ENCODE results near the gene MEDAG.

The MEDAG gene

GRCh38 chr13:30928978-30929377 lies 22.9 kb downstream of the MEDAG start:
- no peak for TF ChIP-seq ARNTL (CRISPR knock-in tag; IDR thresholded peaks at IDR 0.05; ENCODE audit: borderline replicate concordance, low read depth)
- no peak for TF ChIP-seq BACH2 (CRISPR knock-in tag; IDR thresholded peaks at IDR 0.05; ENCODE audit: borderline replicate concordance)
- no peak for ATAC-seq

GRCh38 chr13:30932481-30933353 lies 26.6 kb downstream of the MEDAG start, which contains the start of gene TEX26:
Gene TEX26 (plus strand): TSS chr13:30932656. CDS start chr13:30932716, 60 bp downstream.
- TF ChIP-seq POU6F1 (CRISPR knock-in tag; IDR thresholded peaks at IDR 0.05; ENCODE audit: borderline replicate concordance, low read depth) (no peak), PPARA (CRISPR knock-in tag; IDR thresholded peaks at IDR 0.05; ENCODE audit: borderline replicate concordance) (no peak), TOX (CRISPR knock-in tag; IDR thresholded peaks at IDR 0.05; ENCODE audit: borderline replicate concordance) (no peak), ZNF565 (CRISPR knock-in tag; conservative IDR thresholded peaks at IDR 0.05; ENCODE audit: low read depth) (no peak), RARB (CRISPR knock-in tag; IDR thresholded peaks at IDR 0.05) (no peak)
- TF ChIP-seq, protein P1, sequence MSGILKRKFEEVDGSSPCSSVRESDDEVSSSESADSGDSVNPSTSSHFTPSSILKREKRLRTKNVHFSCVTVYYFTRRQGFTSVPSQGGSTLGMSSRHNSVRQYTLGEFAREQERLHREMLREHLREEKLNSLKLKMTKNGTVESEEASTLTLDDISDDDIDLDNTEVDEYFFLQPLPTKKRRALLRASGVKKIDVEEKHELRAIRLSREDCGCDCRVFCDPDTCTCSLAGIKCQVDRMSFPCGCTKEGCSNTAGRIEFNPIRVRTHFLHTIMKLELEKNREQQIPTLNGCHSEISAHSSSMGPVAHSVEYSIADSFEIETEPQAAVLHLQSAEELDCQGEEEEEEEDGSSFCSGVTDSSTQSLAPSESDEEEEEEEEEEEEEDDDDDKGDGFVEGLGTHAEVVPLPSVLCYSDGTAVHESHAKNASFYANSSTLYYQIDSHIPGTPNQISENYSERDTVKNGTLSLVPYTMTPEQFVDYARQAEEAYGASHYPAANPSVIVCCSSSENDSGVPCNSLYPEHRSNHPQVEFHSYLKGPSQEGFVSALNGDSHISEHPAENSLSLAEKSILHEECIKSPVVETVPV (CRISPR knock-in tag; IDR thresholded peaks at IDR 0.05): no peak
- no peak for ATAC-seq

GRCh38 chr13:30933354-30933670 lies 27.2 kb downstream of the MEDAG start:
- no peak for ATAC-seq
- TF ChIP-seq ZNF8 (CRISPR knock-in tag; IDR thresholded peaks at IDR 0.05): no peak
- no peak for TF ChIP-seq CSDC2 (CRISPR knock-in tag; IDR thresholded peaks at IDR 0.05)
- no peak for TF ChIP-seq ISL1 (CRISPR knock-in tag; IDR thresholded peaks at IDR 0.05)
- no peak for TF ChIP-seq GLIS3 (CRISPR knock-in tag; IDR thresholded peaks at IDR 0.05)

- TF ChIP-seq GLIS3 (CRISPR knock-in tag; IDR thresholded peaks at IDR 0.05) (no peak), ARNTL (CRISPR knock-in tag; IDR thresholded peaks at IDR 0.05; ENCODE audit: borderline replicate concordance, low read depth) (no peak), ZNF70 (CRISPR knock-in tag; IDR thresholded peaks at IDR 0.05) (no peak)
- peak; percentile 53; the same call in 1 of the 3 replicates for ATAC-seq
Observed at GRCh38 chr13:30934381-30934780, 28.3 kb downstream of the MEDAG start.

DNA sequence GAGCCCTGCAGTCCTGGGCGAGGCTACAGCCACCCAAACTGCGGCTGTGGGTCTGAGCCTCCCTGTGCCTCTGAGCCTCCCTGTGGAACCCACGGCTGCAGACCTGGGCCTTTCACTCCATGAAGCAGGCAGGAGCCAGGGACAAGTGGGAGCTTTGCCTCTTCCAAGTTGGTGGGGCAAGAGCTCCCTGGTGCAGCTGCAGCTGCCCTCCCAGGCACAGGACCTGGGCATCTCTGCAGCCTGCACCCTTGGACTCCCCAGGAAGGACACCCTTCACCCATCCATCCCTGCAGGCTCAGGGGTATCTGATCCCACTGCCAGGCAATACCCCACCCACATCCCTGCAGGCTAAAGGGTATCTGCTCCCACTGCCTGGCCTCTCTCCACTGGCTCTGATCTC lies 28.7 kb downstream of the MEDAG start:
- ATAC-seq: no peak
- TF ChIP-seq ZC3H10 (CRISPR knock-in tag; IDR thresholded peaks at IDR 0.05): no peak
- TF ChIP-seq ISL1 (CRISPR knock-in tag; IDR thresholded peaks at IDR 0.05): no peak
- TF ChIP-seq SNAI2 (CRISPR knock-in tag; IDR thresholded peaks at IDR 0.05): no peak
- no peak for TF ChIP-seq CSDC2 (CRISPR knock-in tag; IDR thresholded peaks at IDR 0.05)
- TF ChIP-seq CREB5 (CRISPR knock-in tag; IDR thresholded peaks at IDR 0.05; ENCODE audit: low read depth): no peak
- no peak for TF ChIP-seq PATZ1 (CRISPR knock-in tag; IDR thresholded peaks at IDR 0.05; ENCODE audit: borderline replicate concordance)
- no peak for TF ChIP-seq ZNF8 (CRISPR knock-in tag; IDR thresholded peaks at IDR 0.05)
- no peak for TF ChIP-seq ZNF565 (CRISPR knock-in tag; conservative IDR thresholded peaks at IDR 0.05; ENCODE audit: low read depth)
- TF ChIP-seq TOX (CRISPR knock-in tag; IDR thresholded peaks at IDR 0.05; ENCODE audit: borderline replicate concordance): no peak
- no peak for TF ChIP-seq PPARA (CRISPR knock-in tag; IDR thresholded peaks at IDR 0.05; ENCODE audit: borderline replicate concordance)
- no peak for TF ChIP-seq ZFP30 (CRISPR knock-in tag; IDR thresholded peaks at IDR 0.05)
- no peak for TF ChIP-seq POU6F1 (CRISPR knock-in tag; IDR thresholded peaks at IDR 0.05; ENCODE audit: borderline replicate concordance, low read depth)
- no peak for TF ChIP-seq RARB (CRISPR knock-in tag; IDR thresholded peaks at IDR 0.05)
- TF ChIP-seq, protein P2, sequence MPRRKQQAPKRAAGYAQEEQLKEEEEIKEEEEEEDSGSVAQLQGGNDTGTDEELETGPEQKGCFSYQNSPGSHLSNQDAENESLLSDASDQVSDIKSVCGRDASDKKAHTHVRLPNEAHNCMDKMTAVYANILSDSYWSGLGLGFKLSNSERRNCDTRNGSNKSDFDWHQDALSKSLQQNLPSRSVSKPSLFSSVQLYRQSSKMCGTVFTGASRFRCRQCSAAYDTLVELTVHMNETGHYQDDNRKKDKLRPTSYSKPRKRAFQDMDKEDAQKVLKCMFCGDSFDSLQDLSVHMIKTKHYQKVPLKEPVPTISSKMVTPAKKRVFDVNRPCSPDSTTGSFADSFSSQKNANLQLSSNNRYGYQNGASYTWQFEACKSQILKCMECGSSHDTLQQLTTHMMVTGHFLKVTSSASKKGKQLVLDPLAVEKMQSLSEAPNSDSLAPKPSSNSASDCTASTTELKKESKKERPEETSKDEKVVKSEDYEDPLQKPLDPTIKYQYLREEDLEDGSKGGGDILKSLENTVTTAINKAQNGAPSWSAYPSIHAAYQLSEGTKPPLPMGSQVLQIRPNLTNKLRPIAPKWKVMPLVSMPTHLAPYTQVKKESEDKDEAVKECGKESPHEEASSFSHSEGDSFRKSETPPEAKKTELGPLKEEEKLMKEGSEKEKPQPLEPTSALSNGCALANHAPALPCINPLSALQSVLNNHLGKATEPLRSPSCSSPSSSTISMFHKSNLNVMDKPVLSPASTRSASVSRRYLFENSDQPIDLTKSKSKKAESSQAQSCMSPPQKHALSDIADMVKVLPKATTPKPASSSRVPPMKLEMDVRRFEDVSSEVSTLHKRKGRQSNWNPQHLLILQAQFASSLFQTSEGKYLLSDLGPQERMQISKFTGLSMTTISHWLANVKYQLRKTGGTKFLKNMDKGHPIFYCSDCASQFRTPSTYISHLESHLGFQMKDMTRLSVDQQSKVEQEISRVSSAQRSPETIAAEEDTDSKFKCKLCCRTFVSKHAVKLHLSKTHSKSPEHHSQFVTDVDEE (CRISPR knock-in tag; IDR thresholded peaks at IDR 0.05): no peak
- TF ChIP-seq ARNTL (CRISPR knock-in tag; IDR thresholded peaks at IDR 0.05; ENCODE audit: borderline replicate concordance, low read depth): no peak
- TF ChIP-seq GLIS3 (CRISPR knock-in tag; IDR thresholded peaks at IDR 0.05): no peak
- no peak for TF ChIP-seq ESRRG (CRISPR knock-in tag; IDR thresholded peaks at IDR 0.05)
- no peak for TF ChIP-seq OSR1 (CRISPR knock-in tag; IDR thresholded peaks at IDR 0.05)
